Measurements from ENCODE around the gene GRB10. TPM values are rescaled to one million over a fixed set of nuclear protein-coding genes. Genes with fewer than 3 reads are reported as not detected.

GRB10 gene
- total and polyA plus RNA-seq, 2 donors (not counting 3 experiments of a cell fraction or from before 2014, with no cell fraction given): 43.7 to 240 TPM

DNA sequence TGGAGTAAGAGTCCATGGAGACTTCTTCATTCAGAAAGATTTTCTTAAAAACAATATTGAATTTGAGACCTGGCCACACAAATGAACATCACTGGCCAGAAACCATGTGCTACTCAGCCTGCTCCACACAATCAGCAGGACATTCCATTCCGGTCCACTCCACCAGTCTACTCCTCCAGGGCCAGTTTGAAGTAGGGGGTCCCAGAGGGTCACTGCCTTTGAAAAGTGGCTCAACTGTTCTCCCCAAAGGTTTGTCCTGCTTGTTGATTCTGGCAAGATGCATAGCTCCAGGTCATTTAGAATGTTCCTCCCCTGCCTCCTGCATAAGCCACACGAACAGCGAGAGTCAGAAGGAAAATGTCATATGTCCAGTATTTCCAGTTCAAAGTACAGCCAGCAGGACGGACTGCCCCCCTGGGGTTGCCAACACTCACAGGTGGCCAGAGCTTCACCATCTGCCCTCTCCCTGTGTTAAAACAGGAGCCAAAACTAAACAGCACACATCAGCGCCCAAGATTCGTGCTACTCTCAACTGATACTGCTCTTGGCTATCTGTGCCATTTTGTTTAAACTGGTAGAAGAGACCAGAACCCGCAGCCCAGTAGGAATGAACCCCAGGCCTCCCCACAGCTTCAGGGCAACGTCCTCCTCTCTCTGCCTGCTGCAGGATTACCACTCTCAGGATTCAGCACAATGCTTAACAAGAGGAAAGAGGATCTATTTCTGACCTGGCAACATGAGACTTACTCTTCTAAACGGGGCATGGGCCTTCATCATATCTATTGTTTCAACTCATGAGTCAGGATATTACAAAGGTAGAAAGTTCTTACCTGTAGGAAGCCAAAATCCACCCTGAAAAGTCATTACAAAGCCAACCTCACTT lies 11.3 kb downstream of the GRB10 start:
- no peak overlapping the region for H3K4me2 ChIP-seq (ENCODE audit: insufficient read depth, low read length)
- no peak overlapping the region for H2AFZ ChIP-seq (ENCODE audit: low read depth, low read length)
- intact Hi-C loops (cut with micrococcal nuclease): no loop called here
- H3K9me1 ChIP-seq (replicated peaks; ENCODE audit: control insufficient read depth, extremely low read depth, insufficient read depth, low read length): no peaks in the 10 kb centered on the region
- H4K20me1 ChIP-seq (replicated peaks; ENCODE audit: control insufficient read depth, extremely low read depth, insufficient read depth, low read length): peaks cover 14% of the 10 kb centered on the region
- H3K79me2 ChIP-seq (ENCODE audit: control insufficient read depth, insufficient read depth, low read length): peaks cover 99% of the 10 kb centered on the region
- no peak for DNase-seq (ENCODE audit: low read depth, low spot score)
- H3K27me3 ChIP-seq (ENCODE audit: control insufficient read depth in 2 of 2, insufficient read depth in 2 of 2, low read length in 2 of 2): no peaks in the 10 kb centered on the region
- H3K36me3 ChIP-seq (ENCODE audit: control insufficient read depth in 2 of 2, extremely low read depth in 1 of 2, insufficient read depth in 2 of 2, low read length in 2 of 2): peaks cover 0 to 7% of the 10 kb centered on the region in 2 experiments
- dilution Hi-C loops (cut with MboI; ENCODE audit: extremely low pct_ligation_motif_present, low sequenced_read_pairs): no loop called here
- no peak for TF ChIP-seq EZH2 (IDR thresholded peaks at IDR 0.05; ENCODE audit: borderline replicate concordance, low read depth, low read length, severe bottlenecking)
- TF ChIP-seq, protein P1, sequence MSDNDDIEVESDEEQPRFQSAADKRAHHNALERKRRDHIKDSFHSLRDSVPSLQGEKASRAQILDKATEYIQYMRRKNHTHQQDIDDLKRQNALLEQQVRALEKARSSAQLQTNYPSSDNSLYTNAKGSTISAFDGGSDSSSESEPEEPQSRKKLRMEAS (IDR thresholded peaks at IDR 0.05; ENCODE audit: insufficient read depth, insufficient read length): no peak
- TF ChIP-seq POLR2AphosphoS5 (IDR thresholded peaks at IDR 0.05; ENCODE audit: insufficient read depth, low read depth, low read length): no peak
- TF ChIP-seq JUN (IDR thresholded peaks at IDR 0.05; ENCODE audit: borderline replicate concordance, insufficient read depth, insufficient read length, low read depth): no peak
- TF ChIP-seq, protein P2, sequence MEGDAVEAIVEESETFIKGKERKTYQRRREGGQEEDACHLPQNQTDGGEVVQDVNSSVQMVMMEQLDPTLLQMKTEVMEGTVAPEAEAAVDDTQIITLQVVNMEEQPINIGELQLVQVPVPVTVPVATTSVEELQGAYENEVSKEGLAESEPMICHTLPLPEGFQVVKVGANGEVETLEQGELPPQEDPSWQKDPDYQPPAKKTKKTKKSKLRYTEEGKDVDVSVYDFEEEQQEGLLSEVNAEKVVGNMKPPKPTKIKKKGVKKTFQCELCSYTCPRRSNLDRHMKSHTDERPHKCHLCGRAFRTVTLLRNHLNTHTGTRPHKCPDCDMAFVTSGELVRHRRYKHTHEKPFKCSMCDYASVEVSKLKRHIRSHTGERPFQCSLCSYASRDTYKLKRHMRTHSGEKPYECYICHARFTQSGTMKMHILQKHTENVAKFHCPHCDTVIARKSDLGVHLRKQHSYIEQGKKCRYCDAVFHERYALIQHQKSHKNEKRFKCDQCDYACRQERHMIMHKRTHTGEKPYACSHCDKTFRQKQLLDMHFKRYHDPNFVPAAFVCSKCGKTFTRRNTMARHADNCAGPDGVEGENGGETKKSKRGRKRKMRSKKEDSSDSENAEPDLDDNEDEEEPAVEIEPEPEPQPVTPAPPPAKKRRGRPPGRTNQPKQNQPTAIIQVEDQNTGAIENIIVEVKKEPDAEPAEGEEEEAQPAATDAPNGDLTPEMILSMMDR (IDR thresholded peaks at IDR 0.05; ENCODE audit: extremely low read depth in 1 of 2, insufficient read depth in 1 of 2, low read depth in 1 of 2, low read length in 2 of 2): no peak
- no peak for TF ChIP-seq GATA2 (IDR thresholded peaks at IDR 0.05; ENCODE audit: insufficient read depth, insufficient read length, low read depth, low read length)
- no peak for TF ChIP-seq POLR2A (IDR thresholded peaks at IDR 0.05; ENCODE audit: low read depth, low read length)
- TF ChIP-seq FOS (IDR thresholded peaks at IDR 0.05; ENCODE audit: borderline replicate concordance, insufficient read depth, low read length): no peak
- no peak for TF ChIP-seq MYC (IDR thresholded peaks at IDR 0.05; ENCODE audit: low read depth, low read length)
- no peaks in the 10 kb centered on the region for H3K9me3 ChIP-seq (replicated peaks; ENCODE audit: control insufficient read depth, insufficient read depth, low read length)
- CTCF ChIA-PET: no interaction called here
- POLR2A ChIA-PET: no interaction called here
- no peak overlapping the region for H3K4me3 ChIP-seq (replicated peaks in 1 of 3; ENCODE audit: insufficient read depth in 1 of 3, low read depth in 1 of 3, low read length in 3 of 3)
- no peak for FAIRE-seq
- H3K4me1 ChIP-seq (ENCODE audit: control insufficient read depth, extremely low read depth, insufficient read depth, low read length): peaks cover 10% of the 10 kb centered on the region
- H3K9ac ChIP-seq (replicated peaks; ENCODE audit: extremely low read depth, insufficient read depth, low read length): no peak overlapping the region
- BruUV-seq (replicated peaks): no TSS peak
- no peak overlapping the region for H3K27ac ChIP-seq (ENCODE audit: insufficient read depth, low read depth, low read length)

Data from endothelial cell of umbilical vein (primary cell).